Measurements from ENCODE around the gene MTUS2.

GRCh38 chr13:29359181-29359580 lies 539.0 kb downstream of the MTUS2 start:
- TF ChIP-seq CTCF (IDR thresholded peaks at IDR 0.05) = no peak
- TF ChIP-seq POLR2A (IDR thresholded peaks at IDR 0.05) = no peak
